ENCODE measurements around the gene APOC1.
"Not testable (repeated sequence)": the region's sequence is repeated elsewhere in the genome, so short reads cannot be mapped to it uniquely, and the experiment has no call there.

APOC1 gene

GRCh38 chr19:44890366-44891015 is 23.9 kb upstream of the APOC1 start:
- DNase-seq: peak; percentile 100

GRCh38 chr19:44891016-44891882 is 23.2 kb upstream of the APOC1 start, which contains the start of gene TOMM40:
TSS of gene TOMM40 (plus strand) at chr19:44891254. CDS start at chr19:44891416, 162 bp downstream.
- peak; percentile 58 to 100 (median 100) for DNase-seq

GRCh38 chr19:44892932-44893331 is 21.5 kb upstream of the APOC1 start:
- DNase-seq: no peak

GRCh38 chr19:44893332-44894051 is 20.9 kb upstream of the APOC1 start:
- DNase-seq: no peak

GRCh38 chr19:44894052-44894400 is 20.4 kb upstream of the APOC1 start:
- DNase-seq: no peak

GRCh38 chr19:44894946-44895345 is 19.5 kb upstream of the APOC1 start:
- DNase-seq: no peak

GRCh38 chr19:44897835-44898234 is 16.6 kb upstream of the APOC1 start:
- no peak for DNase-seq

GRCh38 chr19:44900328-44901244 is 13.8 kb upstream of the APOC1 start:
- DNase-seq: no peak

- no peak for DNase-seq
Measured at GRCh38 chr19:44903216-44903601, 11.2 kb upstream of the APOC1 start.

GRCh38 chr19:44903602-44904425 is 10.6 kb upstream of the APOC1 start:
- peak; percentile 7 to 65 (median 30) for DNase-seq

- DNase-seq: peak in 1 of 3 experiments; percentile 13
Measured at GRCh38 chr19:44904426-44904994, 9.9 kb upstream of the APOC1 start.

- DNase-seq: peak in 2 of 3 experiments; percentile 10 to 25
Measured at GRCh38 chr19:44905437-44906160, 8.8 kb upstream of the APOC1 start, which contains the start of gene APOE. TSS of gene APOE (plus strand) at chr19:44905796. CDS start at chr19:44906625, 829 bp downstream.

- no peak for DNase-seq
Measured at GRCh38 chr19:44907613-44908012, 6.8 kb upstream of the APOC1 start.

GRCh38 chr19:44908074-44908835 is 6.2 kb upstream of the APOC1 start:
- no peak for DNase-seq

- no peak for DNase-seq
Measured at GRCh38 chr19:44908836-44909261, 5.6 kb upstream of the APOC1 start.

GRCh38 chr19:44909775-44910174 is 4.6 kb upstream of the APOC1 start:
- no peak for DNase-seq

- not testable (repeated sequence) for DNase-seq
Measured at GRCh38 chr19:44911896-44912295, 2.5 kb upstream of the APOC1 start.

- DNase-seq: no peak
Measured at GRCh38 chr19:44912854-44913253, 1.6 kb upstream of the APOC1 start.

Data from NCI-H1417 (cell line).